Measurements from ENCODE around the gene CSGALNACT2. TPM values are rescaled to one million over a fixed set of nuclear protein-coding genes. Genes with fewer than 3 reads are reported as not detected.
A peak's percentile ranks its signal among the peaks of the same experiment; 100 is the strongest.

CSGALNACT2 gene
- total and polyA plus RNA-seq, 9 of the 15 experiments (the other 6 are each of a cell fraction or from before 2014, with no cell fraction given): 1.4 to 7.3 (median 3.5) TPM

- TF ChIP-seq C11orf30 (IDR thresholded peaks at IDR 0.05; ENCODE audit: low read depth): peak; percentile 30; the same call in 1 of the 2 replicates
- TF ChIP-seq NFATC3 (IDR thresholded peaks at IDR 0.05): no peak
- 0 out of 2 replicates have a peak, but pooled peaks have one; percentile 15 for TF ChIP-seq ZNF316 (IDR thresholded peaks at IDR 0.05)
- no peak for TF ChIP-seq ZBTB43 (CRISPR knock-in tag; IDR thresholded peaks at IDR 0.05)
- TF ChIP-seq MAFG (tag; conservative IDR thresholded peaks at IDR 0.05): peak; percentile 67
- peak; percentile 24; the same call in 1 of the 2 replicates for TF ChIP-seq NFE2 (IDR thresholded peaks at IDR 0.05; ENCODE audit: low read depth)
- DNase-seq (ENCODE audit: extremely low read depth in 1 of 4, low spot score in 3 of 4) (no peak), ATAC-seq (no peak), FAIRE-seq (no peak)
- intact Hi-C loops (cut with micrococcal nuclease): no loop called here
- Histone ChIP-seq H3K4me3 (no peak overlapping the region), H3K9me1 (ENCODE audit: control insufficient read depth, insufficient read depth, low read length) (no peaks in the 10 kb centered on the region), H2AFZ (ENCODE audit: low read depth, low read length) (no peak overlapping the region), H3K27me3 (ENCODE audit: control insufficient read depth in 2 of 2, insufficient read depth in 2 of 2, low read length in 2 of 2) (peaks cover 22 to 74% of the 10 kb centered on the region in 2 experiments), H3K4me2 (ENCODE audit: insufficient read depth, low read length) (no peak overlapping the region), H3K27ac (ENCODE audit: extremely low read depth, low read depth, low read length) (no peak overlapping the region), H3K9ac (ENCODE audit: insufficient read depth in 1 of 2, low read depth in 2 of 2, low read length in 2 of 2) (no peak overlapping the region), H3K36me3 (ENCODE audit: control insufficient read depth, insufficient read depth, low read length) (no peaks in the 10 kb centered on the region), H3K9me3 (replicated peaks; ENCODE audit: control insufficient read depth, insufficient read depth, low read depth, low read length) (no peaks in the 10 kb centered on the region), H3K79me2 (ENCODE audit: control insufficient read depth, insufficient read depth, low read length) (no peaks in the 10 kb centered on the region), H3K4me1 (replicated peaks in 1 of 2; ENCODE audit: control insufficient read depth in 2 of 2, insufficient read depth in 2 of 2, low read length in 2 of 2) (peaks cover 0 to 17% of the 10 kb centered on the region in 2 experiments; a peak in 1 of 5 replicates), H4K20me1 (replicated peaks; ENCODE audit: control insufficient read depth, insufficient read depth, low read length) (peaks cover 8% of the 10 kb centered on the region; the same call in 1 of the 2 replicates)
- CTCF ChIA-PET (ENCODE audit: low intra/inter-chr PET ratio): interaction anchor here (0.7 to 1.2 kb wide), 2 partner anchors 128 to 241 kb away, joined by 3 to 5 read pairs; no protein-coding TSS in a partner anchor
- in situ Hi-C loops (cut with MboI): no loop called here
- no TSS peak for BruUV-seq (replicated peaks)
- WGBS (ENCODE audit: insufficient coverage, low coverage, missing lambda C conversion rate): 4% methylated on average over 14 of the region's 14 CpGs
- POLR2A ChIA-PET: interaction anchor here (0.6 kb wide), 1 partner anchor 11 kb away, joined by 3 read pairs; no protein-coding TSS in a partner anchor
Measured at GRCh38 chr10:43220657-43221418, 82.6 kb downstream of the CSGALNACT2 start.
